CD8-positive, alpha-beta memory T cell (primary cell): ENCODE results near the gene OR6C65. TPM values are rescaled to one million over a fixed set of nuclear protein-coding genes. Genes with fewer than 3 reads are reported as not detected.
"Not testable (repeated sequence)": the region's sequence is repeated elsewhere in the genome, so short reads cannot be mapped to it uniquely, and the experiment has no call there.

ENCODE experiments used
- CTCF ChIA-PET: fragments of 350-600 bp; sonication (Branson Sonifier 250); formaldehyde crosslinking; loops from one replicate; lab custom pipeline; 2021; ENCODE audit warnings: antibody characterized with exemption; lab: Charles Lee
- POLR2A ChIA-PET: fragments of 350-600 bp; sonication (Branson Sonifier 250); formaldehyde crosslinking; loops from one replicate; lab custom pipeline; 2021; ENCODE audit warnings: antibody characterized with exemption; lab: Charles Lee
- DNase-seq, 5 donors: peaks; one replicate each; pipeline versions ENCODE4 v3.0.0 to v3.0.0-alpha.2; 2020 to 2022; ENCODE audit warnings: mixed read lengths in 1 of 5
- H3K27ac ChIP-seq: one replicate; pipeline ENCODE4 v1.7.0; 2013; ENCODE audit warnings: low read depth, mild to moderate bottlenecking, low read length, moderate library complexity
- H3K27me3 ChIP-seq: 2 replicates; pipeline ENCODE4 v1.7.0; 2013; ENCODE audit warnings: low read length, mild to moderate bottlenecking; ENCODE audit not compliant: insufficient read depth, poor library complexity, severe bottlenecking
- H3K36me3 ChIP-seq: 2 replicates; pipeline ENCODE4 v1.7.0; 2013; ENCODE audit warnings: mild to moderate bottlenecking, low read length, moderate library complexity; ENCODE audit not compliant: insufficient read depth
- H3K4me1 ChIP-seq: 2 replicates; pipeline ENCODE4 v1.7.0; 2013; ENCODE audit warnings: mild to moderate bottlenecking, low read length, moderate library complexity; ENCODE audit not compliant: insufficient read depth
- H3K4me3 ChIP-seq: 2 replicates; pipeline ENCODE4 v1.7.0; 2013; ENCODE audit warnings: mild to moderate bottlenecking, low read length
- H3K9me3 ChIP-seq: 2 replicates; pipeline ENCODE4 v1.7.0; 2013; ENCODE audit warnings: mild to moderate bottlenecking, low read length
- H3K27ac Mint-ChIP-seq, 8 donors: one replicate each; pipeline ENCODE4 v1.8.0; 2020 to 2021; ENCODE audit warnings: mixed read lengths in 8 of 8, mild to moderate bottlenecking in 6 of 8, inconsistent platforms in 3 of 8, moderate library complexity in 3 of 8
- H3K27me3 Mint-ChIP-seq, 2 donors: one replicate each; pipeline ENCODE4 v1.8.0; 2020 to 2021; ENCODE audit warnings: mixed read lengths in 2 of 2, mild to moderate bottlenecking in 1 of 2, moderate library complexity in 1 of 2
- H3K36me3 Mint-ChIP-seq, 3 donors: one replicate each; pipeline ENCODE4 v1.8.0; 2020 to 2021; ENCODE audit warnings: mixed read lengths in 3 of 3, inconsistent platforms in 1 of 3, mild to moderate bottlenecking in 1 of 3
- H3K4me1 Mint-ChIP-seq, 3 donors: one replicate each; pipeline ENCODE4 v1.8.0; 2020 to 2021; ENCODE audit warnings: mixed read lengths in 3 of 3, inconsistent platforms in 1 of 3, mild to moderate bottlenecking in 1 of 3
- H3K4me3 Mint-ChIP-seq, 7 donors: one replicate each; pipeline ENCODE4 v1.8.0; 2020 to 2021; ENCODE audit warnings: mixed read lengths in 7 of 7, mild to moderate bottlenecking in 6 of 7, moderate library complexity in 4 of 7, inconsistent platforms in 2 of 7
- H3K9me3 Mint-ChIP-seq, 5 donors: one replicate each; pipeline ENCODE4 v1.8.0; 2020 to 2022; ENCODE audit warnings: mixed read lengths in 5 of 5, mild to moderate bottlenecking in 3 of 5, moderate library complexity in 2 of 5, inconsistent platforms in 1 of 5
- polyA plus RNA-seq: library from polyadenylated mRNA; unstranded; fragments of 300-500 nt; fragmentation: Illumina TruSeq; gene quantifications from one replicate; pipeline ENCODE4 v1.2.3, GENCODE V29; 2021
- total RNA-seq, 2 experiments: library from RNA; stranded (reverse); gene quantifications; one replicate each; pipeline ENCODE4 v1.2.3, GENCODE V29; 2021

OR6C65 gene
- total RNA-seq (not detected), polyA plus RNA-seq (not detected)

GRCh38 chr12:55400229-55400628, at the start of gene OR6C65:
TSS of gene OR6C65 (plus strand) at chr12:55400529. CDS start at chr12:55400529, 0 bp downstream.
- H3K4me3 Mint-ChIP-seq: no peak within 1 kb of the TSS
- H3K9me3 Mint-ChIP-seq: no peaks in the 10 kb centered on the region
- no peaks in the 10 kb centered on the region for H3K36me3 Mint-ChIP-seq

GRCh38 chr12:55355338-55355737, 45.0 kb upstream of the OR6C65 start:
- POLR2A ChIA-PET, H3K27ac Mint-ChIP-seq, H3K36me3 Mint-ChIP-seq, H3K4me3 ChIP-seq, H3K4me1 ChIP-seq, DNase-seq, H3K27me3 ChIP-seq, H3K27ac ChIP-seq, H3K9me3 ChIP-seq, H3K9me3 Mint-ChIP-seq, H3K4me1 Mint-ChIP-seq, H3K4me3 Mint-ChIP-seq, CTCF ChIA-PET, H3K36me3 ChIP-seq: not testable (repeated sequence)
- peaks cover 7 to 38% of the 10 kb centered on the region in 2 donors for H3K27me3 Mint-ChIP-seq

More at GRCh38 chr12:55400229-55400628, at the start of gene OR6C65:
- POLR2A ChIA-PET: no interaction called here
- no peaks in the 10 kb centered on the region for H3K4me1 ChIP-seq
- H3K27me3 ChIP-seq: no peaks in the 10 kb centered on the region
- CTCF ChIA-PET: no interaction called here
- no peaks in the 10 kb centered on the region for H3K4me1 Mint-ChIP-seq
- no peak within 1 kb of the TSS for H3K4me3 ChIP-seq
- H3K36me3 ChIP-seq: no peaks in the 10 kb centered on the region
- no peak for DNase-seq
- H3K27ac Mint-ChIP-seq: no peak within 1 kb of the TSS
- H3K9me3 ChIP-seq: no peaks in the 10 kb centered on the region
- no peak within 1 kb of the TSS for H3K27ac ChIP-seq
- H3K27me3 Mint-ChIP-seq: peaks cover 12 to 34% of the 10 kb centered on the region in 2 donors

DNA sequence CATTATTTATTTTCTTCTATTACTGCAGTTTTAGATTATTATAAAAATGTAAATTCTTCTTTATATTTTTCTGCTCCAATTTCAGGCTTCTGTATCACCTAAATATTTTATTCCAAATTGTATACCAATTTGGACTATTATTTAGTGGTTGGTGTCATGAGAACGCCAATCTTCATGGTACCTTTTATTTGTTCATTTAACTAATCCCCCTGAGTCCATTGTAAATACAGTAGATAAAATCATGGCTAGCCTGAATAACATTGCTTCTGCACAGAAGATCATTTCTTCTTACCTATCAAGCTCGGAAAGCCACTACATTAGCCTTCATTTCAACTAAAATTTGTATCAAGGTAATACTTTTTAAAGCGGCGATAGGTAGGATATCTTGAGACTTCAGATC, 37.7 kb upstream of the OR6C65 start, which contains the start of gene OR6C75:
OR6C75 (plus strand) TSS at position 301 of the 400 bp plus-strand sequence. CDS start 2,136 bp downstream, outside the sequence.
- H3K4me3 Mint-ChIP-seq: no peak within 1 kb of the TSS
- no peaks in the 10 kb centered on the region for H3K9me3 ChIP-seq
- CTCF ChIA-PET: no interaction called here
- no peaks in the 10 kb centered on the region for H3K4me1 ChIP-seq
- H3K27me3 Mint-ChIP-seq: peaks cover 6 to 31% of the 10 kb centered on the region in 2 donors
- no peak within 1 kb of the TSS for H3K27ac Mint-ChIP-seq
- no peaks in the 10 kb centered on the region for H3K27me3 ChIP-seq
- H3K9me3 Mint-ChIP-seq: peaks cover 0 to 2% (median 0%) of the 10 kb centered on the region in 5 donors
- H3K27ac ChIP-seq: no peak within 1 kb of the TSS
- no peaks in the 10 kb centered on the region for H3K36me3 ChIP-seq
- DNase-seq: no peak
- POLR2A ChIA-PET: no interaction called here
- H3K4me3 ChIP-seq: no peak within 1 kb of the TSS
- H3K4me1 Mint-ChIP-seq: no peaks in the 10 kb centered on the region
- no peaks in the 10 kb centered on the region for H3K36me3 Mint-ChIP-seq

DNA sequence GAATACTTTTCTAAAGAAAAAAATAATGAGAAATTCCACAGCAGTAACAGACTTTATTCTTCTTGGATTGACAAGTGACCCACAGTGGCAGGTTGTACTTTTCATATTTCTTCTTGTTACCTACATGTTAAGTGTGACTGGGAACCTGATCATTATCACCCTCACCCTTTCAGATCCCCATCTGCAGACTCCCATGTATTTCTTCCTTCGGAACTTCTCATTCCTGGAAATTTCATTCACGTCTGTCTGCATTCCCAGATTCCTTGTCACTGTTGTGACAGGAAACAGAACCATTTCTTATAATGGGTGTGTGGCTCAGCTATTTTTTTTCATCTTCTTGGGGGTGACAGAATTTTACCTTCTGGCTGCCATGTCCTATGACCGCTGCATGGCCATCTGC, 35.2 kb upstream of the OR6C65 start:
- no peak overlapping the region for H3K27ac ChIP-seq
- Mint-ChIP-seq H3K27me3 (peaks cover 7 to 29% of the 10 kb centered on the region in 2 donors), H3K4me3 (no peak overlapping the region), H3K36me3 (no peaks in the 10 kb centered on the region), H3K27ac (no peak overlapping the region), H3K4me1 (no peaks in the 10 kb centered on the region), H3K9me3 (peaks cover 0 to 2% (median 0%) of the 10 kb centered on the region in 5 donors)
- CTCF ChIA-PET: no interaction called here
- no peak for DNase-seq
- POLR2A ChIA-PET: no interaction called here
- no peaks in the 10 kb centered on the region for H3K9me3 ChIP-seq
- H3K27me3 ChIP-seq: no peaks in the 10 kb centered on the region
- no peak overlapping the region for H3K4me3 ChIP-seq
- H3K4me1 ChIP-seq: no peaks in the 10 kb centered on the region
- no peaks in the 10 kb centered on the region for H3K36me3 ChIP-seq

DNA sequence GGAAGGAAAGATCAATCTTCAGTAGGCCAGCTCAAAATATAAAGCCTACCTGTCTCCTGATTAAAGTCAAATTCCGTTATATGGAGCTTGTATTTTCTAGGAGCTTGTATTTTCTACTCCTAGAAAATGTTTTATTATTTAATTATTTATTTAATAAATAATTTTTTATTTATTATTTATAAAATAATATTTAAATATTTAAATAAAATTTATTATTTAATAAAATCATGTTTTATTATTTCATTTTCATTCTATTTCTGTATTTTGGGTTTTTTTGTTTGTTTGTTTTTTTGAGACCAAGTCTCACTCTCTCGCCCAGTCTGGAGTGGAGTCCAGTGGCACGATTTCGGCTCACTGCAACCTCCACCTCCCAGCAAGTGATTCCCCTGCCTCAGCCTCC, 27.8 kb upstream of the OR6C65 start:
- Histone ChIP-seq H3K27me3 (no peaks in the 10 kb centered on the region), H3K36me3 (no peaks in the 10 kb centered on the region), H3K4me1 (no peaks in the 10 kb centered on the region), H3K4me3 (no peak overlapping the region), H3K27ac (no peak overlapping the region), H3K9me3 (no peaks in the 10 kb centered on the region)
- Mint-ChIP-seq H3K36me3 (no peaks in the 10 kb centered on the region), H3K9me3 (peaks cover 0 to 2% (median 0%) of the 10 kb centered on the region in 5 donors), H3K27me3 (peaks cover 2 to 22% of the 10 kb centered on the region in 2 donors), H3K4me1 (no peaks in the 10 kb centered on the region), H3K27ac (no peak overlapping the region), H3K4me3 (no peak overlapping the region)
- POLR2A ChIA-PET: no interaction called here
- no peak for DNase-seq
- CTCF ChIA-PET: no interaction called here

DNA sequence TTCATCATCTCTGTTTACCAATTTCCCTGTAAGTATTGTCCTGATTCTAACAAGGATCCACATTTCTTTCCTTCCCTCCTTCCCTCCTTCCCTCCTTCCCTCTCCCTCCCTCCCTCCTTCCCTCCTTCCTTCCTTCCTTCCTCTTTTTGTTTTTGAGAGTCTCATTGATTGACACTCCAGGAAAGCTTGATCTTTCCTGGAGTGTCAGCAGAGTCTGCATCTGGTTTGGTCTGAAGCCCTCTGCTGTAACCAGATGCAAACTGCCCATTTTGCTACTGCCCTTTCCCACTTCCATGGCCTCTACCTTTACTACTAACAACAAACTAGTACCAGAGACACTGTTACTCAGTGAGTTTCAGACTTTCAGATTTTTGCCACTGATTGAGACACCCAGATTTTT, 14.4 kb upstream of the OR6C65 start:
- Mint-ChIP-seq H3K9me3 (no peaks in the 10 kb centered on the region), H3K4me1 (no peaks in the 10 kb centered on the region), H3K36me3 (no peaks in the 10 kb centered on the region), H3K27me3 (peaks cover 6 to 27% of the 10 kb centered on the region in 2 donors), H3K27ac (peak overlapping the region in 1 of 8 donors; percentile 15), H3K4me3 (no peak overlapping the region)
- Histone ChIP-seq H3K36me3 (no peaks in the 10 kb centered on the region), H3K4me1 (no peaks in the 10 kb centered on the region), H3K9me3 (no peaks in the 10 kb centered on the region), H3K4me3 (no peak overlapping the region), H3K27me3 (no peaks in the 10 kb centered on the region), H3K27ac (no peak overlapping the region)
- ChIA-PET CTCF (no interaction called here), POLR2A (no interaction called here)
- DNase-seq: no peak

DNA sequence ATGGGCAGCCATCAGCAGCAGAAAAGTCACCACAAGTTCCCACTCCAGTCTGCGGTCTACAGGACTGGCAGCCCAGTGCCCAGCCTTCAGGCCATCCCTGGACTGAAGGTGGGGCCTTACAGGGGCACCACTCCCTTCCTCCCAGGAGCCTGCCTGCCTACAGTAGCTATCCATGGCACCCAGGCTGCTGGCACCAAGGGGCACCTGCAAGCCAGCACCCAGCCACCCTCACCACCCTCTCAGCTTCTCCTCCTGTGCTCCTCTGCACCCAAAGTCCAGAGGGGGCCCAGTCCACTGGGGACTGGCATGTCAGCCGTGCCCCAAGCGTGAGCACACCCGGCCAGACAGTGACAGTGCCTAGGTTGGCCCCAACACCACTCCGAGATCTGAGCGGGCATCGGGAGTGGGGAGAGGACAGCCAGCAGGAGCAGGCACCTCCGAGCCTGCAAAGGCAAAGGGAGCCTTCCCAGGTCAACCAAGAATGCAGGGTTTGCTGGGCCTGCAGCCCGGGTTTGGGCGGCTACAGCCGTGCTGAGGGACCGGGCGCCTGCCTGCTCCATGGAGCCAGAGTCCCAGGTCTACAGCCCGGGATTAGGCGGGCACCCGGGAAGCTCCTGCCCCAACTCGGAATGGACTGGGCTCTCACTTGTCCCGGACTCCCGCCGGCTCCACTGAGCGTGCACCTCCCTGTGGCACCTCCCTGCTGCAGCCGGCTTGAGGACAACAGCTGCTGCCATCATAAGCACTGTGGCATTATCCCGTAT, 8.1 kb upstream of the OR6C65 start:
- Mint-ChIP-seq H3K27me3 (peaks cover 12 to 35% of the 10 kb centered on the region in 2 donors), H3K9me3 (no peaks in the 10 kb centered on the region), H3K36me3 (no peaks in the 10 kb centered on the region), H3K4me1 (no peaks in the 10 kb centered on the region), H3K27ac (no peak overlapping the region), H3K4me3 (no peak overlapping the region)
- DNase-seq: no peak
- CTCF ChIA-PET: no interaction called here
- Histone ChIP-seq H3K4me1 (no peaks in the 10 kb centered on the region), H3K27ac (no peak overlapping the region), H3K4me3 (no peak overlapping the region), H3K9me3 (no peaks in the 10 kb centered on the region), H3K27me3 (no peaks in the 10 kb centered on the region), H3K36me3 (no peaks in the 10 kb centered on the region)
- POLR2A ChIA-PET: no interaction called here

DNA sequence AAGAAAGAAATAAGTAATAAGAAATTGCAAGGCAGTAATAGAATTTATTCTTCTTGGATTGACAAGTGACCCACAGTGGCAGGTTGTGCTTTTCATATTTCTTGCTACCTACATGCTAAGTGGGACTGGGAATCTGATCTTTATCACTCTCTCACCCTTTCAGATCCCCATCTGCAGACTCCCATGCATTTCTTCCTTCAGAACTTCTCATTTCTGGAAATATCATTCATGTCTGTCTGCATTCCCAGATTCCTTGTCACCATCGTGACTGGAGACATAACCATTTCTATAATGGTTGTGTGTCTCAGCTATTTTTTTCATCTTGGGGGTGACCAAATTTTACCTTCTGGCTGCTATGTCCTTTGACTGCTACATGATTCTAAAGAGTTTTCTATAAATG, 4.0 kb upstream of the OR6C65 start:
- POLR2A ChIA-PET: no interaction called here
- no peaks in the 10 kb centered on the region for H3K9me3 ChIP-seq
- H3K27ac Mint-ChIP-seq: no peak overlapping the region
- no peaks in the 10 kb centered on the region for H3K27me3 ChIP-seq
- no peak for DNase-seq
- no peaks in the 10 kb centered on the region for H3K36me3 Mint-ChIP-seq
- CTCF ChIA-PET: no interaction called here
- no peaks in the 10 kb centered on the region for H3K4me1 ChIP-seq
- H3K4me1 Mint-ChIP-seq: no peaks in the 10 kb centered on the region
- H3K27me3 Mint-ChIP-seq: peaks cover 15 to 37% of the 10 kb centered on the region in 2 donors
- H3K4me3 Mint-ChIP-seq: no peak overlapping the region
- H3K9me3 Mint-ChIP-seq: no peaks in the 10 kb centered on the region
- no peak overlapping the region for H3K4me3 ChIP-seq
- H3K36me3 ChIP-seq: no peaks in the 10 kb centered on the region
- no peak overlapping the region for H3K27ac ChIP-seq
